ENCODE data around the gene COMMD3.
"Not testable (repeated sequence)": the region's sequence is repeated elsewhere in the genome, so short reads cannot be mapped to it uniquely, and the experiment has no call there.

COMMD3 gene

DNA sequence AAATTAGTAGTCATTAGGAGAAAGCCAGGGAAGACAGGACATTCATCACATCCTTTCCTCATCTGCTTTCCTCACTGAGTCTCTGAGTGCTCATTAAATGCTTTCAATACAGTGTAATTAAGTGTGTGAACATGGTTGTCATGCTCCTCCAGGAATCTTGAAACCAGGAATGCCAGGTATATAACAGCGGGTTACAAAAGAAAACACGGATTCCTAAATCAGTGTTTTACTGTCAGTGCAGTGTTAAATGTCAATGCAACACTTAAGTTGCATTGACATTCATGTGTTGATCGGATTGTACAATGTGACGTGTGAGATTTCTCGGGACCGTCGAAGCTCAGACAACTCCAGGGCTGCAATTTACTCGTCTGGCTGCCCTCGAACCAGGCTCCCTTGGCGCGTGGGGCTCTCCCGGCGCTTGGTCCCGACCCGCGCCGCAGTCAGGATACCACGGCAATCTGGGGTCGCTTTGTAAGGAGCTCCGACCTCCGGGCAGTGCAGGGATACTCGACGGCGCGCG lies 28.7 kb downstream of the COMMD3 start:
- Histone ChIP-seq H3K36me3 (ENCODE audit: insufficient read depth, insufficient read length, low read length) (no peaks in the 10 kb centered on the region), H3K4me1 (ENCODE audit: insufficient read depth, insufficient read length) (no peaks in the 10 kb centered on the region), H3K9ac (ENCODE audit: insufficient read length, low read depth) (no peak overlapping the region), H3K9me3 (ENCODE audit: insufficient read depth, low read length) (no peaks in the 10 kb centered on the region), H3K4me3 (ENCODE audit: insufficient read length, low read depth) (peak overlapping the region; percentile 35), H3K27me3 (ENCODE audit: insufficient read depth, insufficient read length) (peaks cover 76% of the 10 kb centered on the region)
- DNase-seq (ENCODE audit: low read depth, low spot score) = no peak
- no peak for TF ChIP-seq YY1 (IDR thresholded peaks at IDR 0.05; ENCODE audit: insufficient read depth, insufficient read length)
- TF ChIP-seq SUZ12 (IDR thresholded peaks at IDR 0.05; ENCODE audit: extremely low read depth, insufficient read depth, insufficient read length) = no peak
- TF ChIP-seq ZNF274 (IDR thresholded peaks at IDR 0.05; ENCODE audit: low read depth, low read length) = no peak

GRCh38 chr10:22345301-22346095 lies 29.3 kb downstream of the COMMD3 start, which contains the start of gene SPAG6:
Gene SPAG6 (plus strand): TSS chr10:22345496. CDS start chr10:22345612, 116 bp downstream.
- peak within 1 kb of the TSS; percentile 35 for H3K4me3 ChIP-seq (ENCODE audit: insufficient read length, low read depth)
- no peaks in the 10 kb centered on the region for H3K4me1 ChIP-seq (ENCODE audit: insufficient read depth, insufficient read length)
- H3K9ac ChIP-seq (ENCODE audit: insufficient read length, low read depth) = no peak within 1 kb of the TSS
- H3K27me3 ChIP-seq (ENCODE audit: insufficient read depth, insufficient read length) = peaks cover 72% of the 10 kb centered on the region
- H3K9me3 ChIP-seq (ENCODE audit: insufficient read depth, low read length) = no peaks in the 10 kb centered on the region
- TF ChIP-seq ZNF274 (IDR thresholded peaks at IDR 0.05; ENCODE audit: low read depth, low read length) (no peak), SUZ12 (IDR thresholded peaks at IDR 0.05; ENCODE audit: extremely low read depth, insufficient read depth, insufficient read length) (no peak), YY1 (IDR thresholded peaks at IDR 0.05; ENCODE audit: insufficient read depth, insufficient read length) (no peak)
- DNase-seq (ENCODE audit: low read depth, low spot score) = no peak
- H3K36me3 ChIP-seq (ENCODE audit: insufficient read depth, insufficient read length, low read length) = no peaks in the 10 kb centered on the region

DNA sequence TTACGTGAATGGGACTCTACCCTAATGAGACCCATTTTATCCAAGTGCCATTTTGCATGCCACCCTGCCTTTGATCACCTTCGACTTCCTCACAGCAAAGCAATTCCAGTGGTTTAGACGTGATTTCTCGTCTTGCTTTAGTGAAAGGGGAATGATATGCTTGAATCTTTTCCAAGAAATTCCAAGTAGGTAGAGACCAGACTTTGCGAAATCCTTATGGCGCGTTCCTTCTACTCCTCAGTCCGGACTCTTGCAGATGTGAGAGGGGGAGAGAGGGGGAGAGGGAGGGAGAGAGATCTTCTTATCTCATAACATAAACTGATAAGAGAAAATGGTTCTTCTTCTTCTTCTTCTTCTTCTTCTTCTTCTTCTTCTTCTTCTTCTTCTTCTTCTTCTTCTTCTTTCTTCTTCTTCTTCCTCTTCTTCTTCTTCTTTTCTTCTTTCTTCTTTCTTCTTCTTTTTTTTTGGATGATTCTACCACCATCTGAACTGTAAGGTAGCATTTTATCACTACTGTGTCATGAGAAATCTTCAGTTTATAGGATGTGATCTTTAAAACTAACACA lies 30.0 kb downstream of the COMMD3 start:
- no peak for TF ChIP-seq ZNF274 (IDR thresholded peaks at IDR 0.05; ENCODE audit: low read depth, low read length)
- TF ChIP-seq SUZ12 (IDR thresholded peaks at IDR 0.05; ENCODE audit: extremely low read depth, insufficient read depth, insufficient read length) = no peak
- TF ChIP-seq YY1 (IDR thresholded peaks at IDR 0.05; ENCODE audit: insufficient read depth, insufficient read length) = no peak
- no peak for DNase-seq (ENCODE audit: low read depth, low spot score)
- no peak overlapping the region for H3K9ac ChIP-seq (ENCODE audit: insufficient read length, low read depth)
- peaks cover 65% of the 10 kb centered on the region for H3K27me3 ChIP-seq (ENCODE audit: insufficient read depth, insufficient read length)
- no peak overlapping the region for H3K4me3 ChIP-seq (ENCODE audit: insufficient read length, low read depth)
- no peaks in the 10 kb centered on the region for H3K36me3 ChIP-seq (ENCODE audit: insufficient read depth, insufficient read length, low read length)
- H3K9me3 ChIP-seq (ENCODE audit: insufficient read depth, low read length) = no peaks in the 10 kb centered on the region
- no peaks in the 10 kb centered on the region for H3K4me1 ChIP-seq (ENCODE audit: insufficient read depth, insufficient read length)

DNA sequence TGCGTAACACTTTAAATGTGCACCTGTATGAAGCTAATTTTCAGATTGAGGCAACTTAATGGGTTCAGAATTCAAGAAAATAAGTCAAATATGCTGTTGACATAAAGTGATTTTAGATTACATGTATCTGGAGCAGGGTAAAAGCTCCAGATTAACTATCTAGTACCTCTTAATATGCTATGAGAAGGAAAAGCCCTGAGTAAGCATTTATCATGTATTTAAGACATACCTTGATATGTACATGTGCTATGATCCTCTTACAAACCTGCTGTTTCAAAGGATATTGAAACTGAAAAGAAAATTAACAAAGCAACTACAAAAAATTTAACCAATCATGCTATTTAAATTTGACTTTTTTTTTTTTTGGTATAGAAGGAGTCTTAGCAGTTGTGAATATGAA lies 33.6 kb downstream of the COMMD3 start:
- no peaks in the 10 kb centered on the region for H3K9me3 ChIP-seq (ENCODE audit: insufficient read depth, low read length)
- H3K4me3 ChIP-seq (ENCODE audit: insufficient read length, low read depth) = no peak overlapping the region
- no peak for TF ChIP-seq ZNF274 (IDR thresholded peaks at IDR 0.05; ENCODE audit: low read depth, low read length)
- H3K27me3 ChIP-seq (ENCODE audit: insufficient read depth, insufficient read length) = peaks cover 29% of the 10 kb centered on the region
- no peaks in the 10 kb centered on the region for H3K4me1 ChIP-seq (ENCODE audit: insufficient read depth, insufficient read length)
- DNase-seq (ENCODE audit: low read depth, low spot score) = no peak
- H3K36me3 ChIP-seq (ENCODE audit: insufficient read depth, insufficient read length, low read length) = no peaks in the 10 kb centered on the region
- H3K9ac ChIP-seq (ENCODE audit: insufficient read length, low read depth) = no peak overlapping the region

DNA sequence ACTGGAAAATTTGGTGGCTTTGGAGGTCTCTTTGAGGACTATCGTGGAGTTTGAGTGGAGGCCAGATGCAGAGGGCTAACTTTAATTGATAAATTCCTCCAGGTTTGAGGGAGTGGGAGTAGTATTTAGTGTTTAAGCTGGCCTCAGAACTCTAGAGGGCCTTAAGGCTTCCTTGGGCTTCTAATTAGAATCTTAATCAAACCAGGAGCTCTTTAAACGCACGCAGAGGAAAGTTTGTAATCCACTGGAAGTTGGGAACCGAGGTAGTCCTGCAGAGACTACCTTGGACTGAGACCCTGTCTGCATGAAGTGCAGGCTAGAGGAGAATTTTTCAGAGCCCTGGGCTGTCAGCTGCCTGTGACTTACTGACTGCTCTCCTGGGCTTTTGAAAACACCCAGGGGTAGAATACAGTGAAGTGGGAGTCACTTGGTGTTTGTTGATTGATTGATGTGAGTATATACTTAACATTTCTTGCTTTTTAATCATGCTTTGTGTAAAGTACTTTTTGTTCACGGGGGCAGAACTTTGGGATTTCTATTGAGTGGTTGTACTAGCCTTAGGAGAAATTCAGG lies 35.0 kb downstream of the COMMD3 start:
- H3K36me3 ChIP-seq (ENCODE audit: insufficient read depth, insufficient read length, low read length) = no peaks in the 10 kb centered on the region
- no peak for DNase-seq (ENCODE audit: low read depth, low spot score)
- H3K4me1 ChIP-seq (ENCODE audit: insufficient read depth, insufficient read length) = no peaks in the 10 kb centered on the region
- H3K9me3 ChIP-seq (ENCODE audit: insufficient read depth, low read length) = no peaks in the 10 kb centered on the region
- H3K4me3 ChIP-seq (ENCODE audit: insufficient read length, low read depth) = no peak overlapping the region
- H3K9ac ChIP-seq (ENCODE audit: insufficient read length, low read depth) = no peak overlapping the region
- H3K27me3 ChIP-seq (ENCODE audit: insufficient read depth, insufficient read length) = peaks cover 15% of the 10 kb centered on the region
- TF ChIP-seq YY1 (IDR thresholded peaks at IDR 0.05; ENCODE audit: insufficient read depth, insufficient read length) (no peak), ZNF274 (IDR thresholded peaks at IDR 0.05; ENCODE audit: low read depth, low read length) (no peak), SUZ12 (IDR thresholded peaks at IDR 0.05; ENCODE audit: extremely low read depth, insufficient read depth, insufficient read length) (no peak)

DNA sequence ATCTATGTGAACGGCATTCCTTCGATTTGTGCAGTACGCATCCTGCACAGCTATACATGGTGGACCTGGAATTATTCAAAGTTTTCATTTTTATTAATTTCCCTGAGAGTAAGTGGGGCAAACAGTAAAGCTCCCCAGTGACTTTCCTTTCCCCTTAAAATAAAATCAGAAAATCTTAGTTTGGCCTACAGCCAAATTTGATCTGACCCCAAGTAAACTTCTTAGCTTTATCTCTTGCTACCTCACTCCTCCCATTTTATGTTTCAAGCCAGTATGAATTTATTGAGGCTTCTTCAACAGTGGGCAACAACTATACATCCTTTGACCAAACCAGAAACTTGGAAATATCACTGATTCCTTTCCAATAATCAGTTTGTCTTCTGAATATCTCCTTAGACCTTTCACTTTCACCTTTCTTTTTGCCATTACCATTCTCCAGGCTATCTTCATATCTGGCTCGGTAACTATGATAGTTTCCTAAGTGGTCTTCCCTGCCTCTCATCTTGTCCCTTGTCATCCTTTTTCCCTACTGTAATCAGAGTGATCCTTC lies 40.2 kb downstream of the COMMD3 start:
- no peak for DNase-seq (ENCODE audit: low read depth, low spot score)
- Histone ChIP-seq H3K4me1 (ENCODE audit: insufficient read depth, insufficient read length) (no peaks in the 10 kb centered on the region), H3K9me3 (ENCODE audit: insufficient read depth, low read length) (no peaks in the 10 kb centered on the region), H3K9ac (ENCODE audit: insufficient read length, low read depth) (no peak overlapping the region), H3K4me3 (ENCODE audit: insufficient read length, low read depth) (no peak overlapping the region), H3K36me3 (ENCODE audit: insufficient read depth, insufficient read length, low read length) (no peaks in the 10 kb centered on the region), H3K27me3 (ENCODE audit: insufficient read depth, insufficient read length) (no peaks in the 10 kb centered on the region)
- TF ChIP-seq YY1 (IDR thresholded peaks at IDR 0.05; ENCODE audit: insufficient read depth, insufficient read length) (no peak), SUZ12 (IDR thresholded peaks at IDR 0.05; ENCODE audit: extremely low read depth, insufficient read depth, insufficient read length) (no peak), ZNF274 (IDR thresholded peaks at IDR 0.05; ENCODE audit: low read depth, low read length) (no peak)

DNA sequence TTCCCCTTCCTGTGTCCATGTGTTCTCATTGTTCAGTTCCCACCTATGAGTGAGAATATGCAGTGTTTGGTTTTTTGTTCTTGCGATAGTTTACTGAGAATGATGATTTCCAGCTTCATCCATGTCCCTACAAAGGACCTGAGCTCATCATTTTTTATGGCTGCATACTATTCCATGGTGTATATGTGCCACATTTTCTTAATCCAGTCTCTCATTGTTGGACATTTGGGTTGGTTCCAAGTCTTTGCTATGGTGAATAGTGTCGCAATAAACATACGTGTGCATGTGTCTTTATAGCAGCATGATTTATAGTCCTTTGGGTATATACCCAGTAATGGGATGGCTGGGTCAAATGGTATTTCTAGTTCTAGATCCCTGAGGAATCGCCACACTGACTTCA lies 41.6 kb downstream of the COMMD3 start:
- not testable (repeated sequence) for H3K9ac ChIP-seq (ENCODE audit: insufficient read length, low read depth); H3K36me3 ChIP-seq (ENCODE audit: insufficient read depth, insufficient read length, low read length); H3K9me3 ChIP-seq (ENCODE audit: insufficient read depth, low read length); H3K4me1 ChIP-seq (ENCODE audit: insufficient read depth, insufficient read length); H3K27me3 ChIP-seq (ENCODE audit: insufficient read depth, insufficient read length); H3K4me3 ChIP-seq (ENCODE audit: insufficient read length, low read depth); DNase-seq (ENCODE audit: low read depth, low spot score)
